HG03066 (cell line): ENCODE results near the gene ZBTB16.

Experiments used
- ATAC-seq: cut with Tn5 transposase; IDR thresholded peaks from one replicate; pipeline ENCODE4 v1.9.1; 2021; ENCODE audit warnings: low read depth; ENCODE audit not compliant: unreplicated experiment

The ZBTB16 gene

DNA sequence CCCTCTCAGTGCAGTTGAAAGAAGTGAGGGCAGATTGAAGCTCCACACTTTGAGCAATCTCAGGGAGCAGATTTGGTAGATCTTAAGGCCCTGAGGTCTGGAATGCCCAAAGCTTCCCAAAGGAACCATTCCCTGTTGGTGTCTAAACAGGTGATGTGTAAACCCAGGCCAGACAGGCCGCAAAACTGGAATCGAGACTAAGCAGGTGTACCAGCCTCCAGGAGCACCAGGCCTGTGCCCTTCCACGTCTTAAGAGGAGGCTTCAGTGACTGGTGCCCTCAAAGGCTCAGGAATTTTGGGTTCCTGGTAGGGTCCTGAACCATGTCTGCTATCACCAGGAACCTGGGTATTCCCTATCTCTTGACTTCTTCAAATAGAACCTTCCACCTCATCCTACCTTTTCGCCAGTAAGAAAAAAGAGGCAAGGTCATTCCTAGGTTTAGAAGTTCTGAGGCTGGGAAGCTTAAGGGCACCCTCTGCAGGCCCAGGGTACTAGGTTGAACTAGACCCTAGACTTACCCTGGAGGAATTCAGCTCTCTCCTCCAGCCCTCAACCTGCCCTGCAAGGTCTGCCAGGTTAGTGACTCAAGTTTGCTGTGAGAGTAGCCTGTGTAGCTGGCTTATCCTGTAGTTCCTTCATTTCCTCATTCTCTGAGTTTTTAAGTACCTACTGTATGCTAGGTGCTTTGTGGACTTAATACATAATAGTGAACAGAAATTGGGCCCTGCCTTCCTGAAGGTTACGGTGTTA lies 136.6 kb downstream of the ZBTB16 start:
- ATAC-seq: no peak

DNA sequence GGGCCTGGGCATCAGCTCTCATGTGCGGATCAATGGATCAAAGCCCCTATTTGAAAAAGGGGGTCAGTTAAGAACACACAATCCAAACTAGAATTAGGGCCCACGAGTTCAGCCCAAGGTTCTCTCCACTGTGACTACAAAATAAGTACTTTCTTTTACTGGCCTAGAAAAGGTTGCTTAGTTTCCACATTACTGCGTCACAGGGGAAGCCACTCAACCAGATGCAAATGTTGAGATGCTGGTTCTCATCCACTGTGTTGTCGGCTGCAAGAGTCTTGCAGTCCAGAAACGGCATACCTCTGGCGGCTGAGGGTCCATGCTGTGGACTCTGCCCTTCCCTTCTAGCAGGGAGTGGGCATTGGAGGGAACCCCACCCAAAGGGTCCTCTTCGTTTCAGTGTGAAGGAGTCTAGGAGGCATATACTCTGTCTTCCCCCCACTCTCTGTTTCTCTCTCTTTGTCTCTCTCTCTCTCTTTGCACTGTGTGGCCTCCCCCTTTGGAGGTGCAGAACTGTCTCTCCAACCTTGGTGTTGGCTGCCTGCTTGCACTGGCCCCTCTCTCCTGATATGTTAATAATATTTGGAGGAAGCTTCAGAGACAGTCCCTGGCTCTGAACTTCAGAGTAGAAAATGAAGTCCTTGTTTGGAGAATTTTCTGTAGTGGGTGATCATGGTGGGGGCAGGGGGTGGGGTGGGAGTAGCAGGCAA lies 137.6 kb downstream of the ZBTB16 start:
- ATAC-seq: no peak

DNA sequence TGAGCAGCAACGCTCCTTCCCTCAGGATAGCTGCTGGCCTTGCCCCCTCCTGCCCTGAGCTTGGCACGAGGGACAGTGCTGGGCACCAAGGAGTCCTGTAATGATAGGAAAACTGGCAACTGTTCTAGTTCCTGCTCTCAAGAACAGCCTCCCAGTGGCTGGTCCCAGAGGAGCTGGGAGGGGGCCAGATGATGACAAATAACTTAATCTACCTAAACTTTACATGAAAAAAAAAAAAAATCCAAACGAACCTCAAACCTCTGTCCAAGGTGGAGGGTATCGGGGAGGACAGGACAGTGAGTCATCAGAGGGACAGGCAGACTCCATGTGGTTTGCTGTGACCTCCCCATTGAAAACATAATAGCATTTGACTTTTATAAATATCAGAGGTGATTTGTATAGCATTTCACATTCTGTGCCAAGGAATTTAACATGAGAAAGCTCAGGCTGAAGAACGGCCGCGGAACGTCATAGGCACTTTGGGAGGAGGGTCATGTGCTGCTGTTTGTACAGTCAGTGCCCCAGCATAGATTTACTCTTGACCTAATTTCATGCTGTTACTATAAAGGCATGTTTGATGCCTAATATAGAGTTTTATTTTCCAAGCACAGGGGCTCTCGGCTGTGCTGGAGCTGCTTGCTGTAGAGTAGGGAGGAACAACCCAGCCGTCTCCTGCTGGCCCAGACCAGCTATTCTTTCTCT lies 138.4 kb downstream of the ZBTB16 start:
- ATAC-seq: no peak

DNA sequence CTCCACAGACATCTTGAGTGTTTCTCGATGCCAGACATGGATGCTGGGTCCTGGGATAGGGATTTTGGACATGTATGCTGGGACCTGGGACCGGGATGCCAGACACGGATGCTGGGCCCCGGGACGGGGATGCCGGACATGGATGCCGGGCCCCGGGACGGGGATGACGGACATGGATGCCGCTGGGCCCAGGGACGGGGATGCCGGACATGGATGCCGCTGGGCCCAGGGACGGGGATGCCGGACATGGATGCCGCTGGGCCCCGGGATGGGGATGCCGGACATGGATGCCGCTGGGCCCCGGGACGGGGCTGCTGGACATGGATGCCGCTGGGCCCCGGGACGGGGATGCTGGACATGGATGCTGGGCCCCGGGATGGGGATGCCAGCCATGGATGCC lies 139.5 kb downstream of the ZBTB16 start:
- ATAC-seq: no peak

DNA sequence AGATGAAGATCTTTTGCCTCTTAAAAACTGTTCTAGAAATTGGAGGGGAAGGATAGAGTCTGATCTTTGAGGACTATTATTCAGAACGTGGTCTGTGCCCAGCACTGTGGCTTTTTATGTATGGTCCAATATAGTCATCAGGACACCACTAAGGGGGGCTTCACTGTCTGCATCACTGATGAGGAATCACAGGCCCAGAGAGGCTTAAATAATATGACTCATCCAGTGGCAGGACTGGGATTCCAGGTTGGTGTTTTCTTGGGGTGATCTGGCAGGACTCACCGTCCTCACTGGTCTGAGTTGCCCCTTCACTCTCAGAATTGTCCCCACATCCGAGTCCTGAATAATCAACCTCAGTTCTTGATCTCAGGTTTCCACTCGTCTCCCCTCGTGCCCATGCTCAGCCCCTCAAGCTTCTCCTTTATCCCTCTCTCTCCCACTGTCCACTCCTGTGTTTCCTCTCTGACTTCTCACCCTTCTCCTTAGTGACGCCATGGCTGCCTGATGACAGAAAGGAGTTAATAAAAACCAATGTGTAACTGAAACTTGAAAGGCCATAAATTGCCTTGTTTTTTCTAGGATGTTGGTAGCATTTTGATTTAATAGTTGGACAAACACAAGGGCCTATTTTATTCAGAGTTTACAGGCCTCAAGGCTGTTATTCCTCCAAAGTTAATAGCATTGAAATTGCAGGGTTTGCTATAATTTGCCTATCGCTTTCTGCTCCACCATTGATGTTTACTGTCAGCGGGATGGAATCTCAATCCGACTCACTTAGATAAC lies 141.0 kb downstream of the ZBTB16 start:
- ATAC-seq: no peak

DNA sequence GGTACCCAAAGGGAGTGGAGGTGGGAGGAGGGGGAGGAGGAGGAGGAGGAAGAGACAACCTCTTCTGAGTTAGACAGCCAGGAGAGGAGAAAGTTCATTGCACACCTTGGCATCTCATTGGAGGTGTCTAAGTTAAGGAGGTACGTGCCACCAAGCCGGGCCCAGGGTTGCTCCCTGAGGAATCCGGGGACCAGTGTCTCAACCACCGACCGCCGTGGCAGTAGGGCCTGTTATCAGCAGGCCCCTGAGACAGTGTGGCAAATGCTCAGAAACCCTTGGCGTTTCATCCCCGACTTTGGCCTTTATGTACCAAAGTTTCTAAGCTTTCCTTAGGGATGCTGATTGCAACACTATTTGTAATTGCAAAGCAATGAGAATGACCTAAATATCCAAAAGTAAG lies 141.7 kb downstream of the ZBTB16 start:
- ATAC-seq: no peak

DNA sequence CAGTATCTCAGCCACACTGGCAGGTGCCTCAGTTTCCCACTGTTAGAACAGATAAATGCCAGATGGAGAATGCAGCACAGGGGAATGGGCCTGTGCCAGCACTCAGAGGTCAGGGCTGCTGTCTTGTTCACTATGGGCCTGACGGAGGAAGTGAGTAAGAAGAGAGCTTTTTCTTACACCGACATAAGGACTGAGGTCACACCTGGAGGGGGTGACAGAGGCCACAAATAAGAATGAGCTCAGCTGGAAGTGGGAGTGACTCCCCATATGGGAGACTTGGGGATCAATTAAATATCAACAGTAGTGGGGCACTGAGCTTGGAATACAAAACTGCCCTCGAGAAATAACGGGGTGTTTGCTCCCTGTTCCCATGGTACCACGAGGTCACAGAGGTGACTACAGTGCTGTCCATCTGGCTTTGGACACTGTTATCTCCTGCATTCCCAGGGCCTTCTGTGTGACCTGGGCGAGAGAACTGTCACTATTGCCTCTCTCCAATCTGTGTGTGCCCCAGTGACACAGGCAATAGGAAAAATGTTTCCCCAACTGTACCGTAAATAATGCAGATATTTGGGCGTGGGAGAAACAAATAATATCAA lies 142.6 kb downstream of the ZBTB16 start:
- ATAC-seq: no peak

DNA sequence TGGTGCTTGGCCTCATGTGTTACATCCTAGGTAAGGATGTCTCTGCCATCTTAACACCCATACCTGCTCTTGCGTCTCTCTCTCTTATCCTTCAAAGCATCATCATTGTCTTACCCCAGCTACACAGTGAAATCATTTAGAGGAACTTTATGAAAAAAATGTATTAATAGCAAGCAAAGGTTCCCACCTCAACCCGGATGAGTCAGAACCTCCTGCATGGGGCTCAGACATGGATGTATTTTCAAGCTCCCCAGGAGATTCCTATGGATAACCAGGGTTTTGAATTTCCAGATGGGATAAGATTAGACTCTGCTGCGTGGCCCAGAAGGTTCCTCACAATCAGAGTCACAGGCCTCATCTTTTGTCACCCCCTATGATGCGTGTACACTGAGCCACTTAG lies 147.6 kb downstream of the ZBTB16 start:
- no peak for ATAC-seq

DNA sequence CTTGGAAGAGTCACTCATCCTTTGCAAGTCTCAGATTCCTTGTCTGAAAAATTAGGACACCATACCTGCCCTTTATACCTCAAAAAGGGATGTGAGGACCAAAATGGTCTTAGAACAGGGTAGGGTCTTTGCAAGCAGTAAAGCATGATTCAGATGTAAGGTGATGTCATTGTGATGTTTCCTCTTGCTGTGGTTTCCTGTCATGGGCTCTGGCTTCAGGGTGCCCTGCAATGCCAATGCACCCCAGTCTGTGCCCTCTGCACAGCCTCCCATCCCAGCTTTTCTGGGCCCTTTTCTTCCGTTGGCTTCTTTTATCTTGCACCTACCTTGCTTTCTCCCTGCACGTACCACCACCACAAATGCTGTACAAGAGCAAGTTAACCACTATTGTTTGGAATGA lies 148.9 kb downstream of the ZBTB16 start:
- ATAC-seq: no peak

DNA sequence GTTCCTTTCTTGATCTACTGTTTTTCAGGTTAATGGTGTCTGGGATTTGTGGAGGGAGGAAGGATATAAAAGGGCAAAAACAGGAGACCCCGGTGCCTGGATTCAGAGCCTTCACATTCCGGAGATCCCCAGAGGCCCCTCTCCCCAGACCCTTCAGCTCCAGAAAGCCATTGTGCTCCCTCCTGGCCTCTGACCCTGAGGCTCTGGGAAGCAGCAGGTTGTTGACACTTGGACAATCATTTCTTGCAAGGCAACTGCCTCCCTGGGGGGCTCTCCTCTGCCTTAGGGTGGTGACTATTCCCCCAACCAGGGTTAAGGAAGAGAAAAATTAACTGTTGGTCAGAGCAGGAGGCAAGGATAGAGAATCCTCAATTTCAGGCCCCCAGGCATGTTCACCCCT lies 149.8 kb downstream of the ZBTB16 start:
- no peak for ATAC-seq

DNA sequence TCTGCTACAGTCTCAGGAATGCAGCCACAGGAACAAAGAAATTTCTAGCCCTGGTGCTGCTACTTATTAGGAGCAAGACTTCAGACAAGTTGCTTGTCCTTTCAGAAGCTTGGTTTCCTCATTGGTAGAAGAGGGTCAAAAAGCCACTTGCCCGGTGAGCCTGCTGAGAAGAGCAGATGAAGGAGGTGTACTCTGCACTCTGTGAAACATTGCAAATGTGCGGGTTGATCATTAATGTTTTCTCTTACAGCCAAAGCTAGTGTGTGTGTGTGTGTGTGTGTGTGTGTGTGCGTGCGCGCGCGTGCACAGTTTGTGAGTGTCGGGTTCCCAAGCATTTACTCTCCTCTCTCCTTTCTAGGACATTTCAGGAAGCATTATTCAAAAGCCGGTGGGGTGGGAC lies 150.4 kb downstream of the ZBTB16 start:
- no peak for ATAC-seq

DNA sequence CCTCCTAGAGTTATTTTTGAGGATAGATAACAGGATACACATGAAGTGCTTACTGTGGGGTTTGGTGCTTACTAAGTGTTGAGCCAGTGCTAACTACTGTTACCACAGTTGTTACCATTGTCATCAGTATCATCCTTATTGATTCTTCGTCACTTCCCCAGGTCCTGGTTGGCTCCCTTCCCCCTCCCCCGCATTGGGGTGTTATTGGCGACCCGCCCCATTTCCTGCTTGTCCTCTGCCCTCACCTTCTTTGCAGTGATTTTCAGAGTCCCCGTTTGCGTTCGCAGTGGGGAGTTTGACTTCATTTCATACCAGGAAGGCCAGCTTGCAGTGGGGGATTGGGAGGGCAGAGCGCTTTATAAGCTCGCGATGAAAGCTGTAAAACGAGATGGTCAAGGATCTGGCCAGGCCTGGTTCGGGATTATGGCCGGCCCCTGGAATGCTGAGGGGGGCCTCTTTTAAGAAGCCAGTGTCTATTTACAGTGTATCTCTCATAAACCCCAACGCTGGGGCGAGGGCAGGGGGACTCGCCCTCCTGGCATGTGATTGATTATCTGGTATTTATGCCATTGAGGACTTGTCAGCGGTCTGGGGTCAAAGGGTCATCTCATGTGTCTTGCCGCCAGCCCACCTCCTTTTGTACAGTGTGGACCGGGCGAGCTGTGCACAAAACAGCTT lies 152.1 kb downstream of the ZBTB16 start:
- ATAC-seq: no peak

DNA sequence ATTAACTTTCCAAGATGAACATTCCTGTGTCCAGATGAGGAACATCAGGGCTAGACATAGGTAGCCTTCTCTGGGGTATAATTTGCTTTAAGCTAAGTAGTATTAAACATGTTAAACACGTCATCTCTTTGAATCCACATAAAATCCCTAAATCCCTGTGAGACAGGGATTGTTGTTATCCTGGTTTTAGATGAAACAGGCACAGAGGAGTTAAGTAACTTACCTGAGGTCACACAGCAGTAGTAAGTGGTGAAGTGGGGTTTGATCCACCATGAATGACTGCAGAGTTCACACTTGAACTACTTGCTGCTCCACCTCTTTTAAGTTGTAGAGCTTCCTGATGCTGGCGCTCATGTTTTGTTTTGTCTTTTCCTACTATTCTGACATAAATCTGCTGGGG lies 154.1 kb downstream of the ZBTB16 start:
- ATAC-seq: no peak

DNA sequence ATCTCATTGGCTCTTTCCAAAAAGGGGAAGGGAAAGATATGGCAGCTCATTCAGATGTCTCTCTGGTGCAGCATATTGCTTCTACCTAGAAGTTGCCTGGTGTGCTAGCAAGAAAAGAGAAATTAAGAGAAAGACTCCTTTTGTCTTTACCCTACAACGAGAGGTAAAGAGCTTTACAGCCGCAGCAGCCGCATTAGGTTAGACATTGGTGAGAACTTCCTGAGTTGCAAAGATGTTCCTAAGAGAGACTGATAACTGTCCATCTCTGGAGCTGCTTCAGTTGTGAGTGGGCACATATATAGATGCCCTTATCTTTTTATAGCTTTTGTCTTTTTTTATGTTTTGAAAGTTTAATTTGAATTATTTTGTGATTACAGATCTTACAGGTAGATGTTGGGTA lies 155.9 kb downstream of the ZBTB16 start:
- no peak for ATAC-seq

DNA sequence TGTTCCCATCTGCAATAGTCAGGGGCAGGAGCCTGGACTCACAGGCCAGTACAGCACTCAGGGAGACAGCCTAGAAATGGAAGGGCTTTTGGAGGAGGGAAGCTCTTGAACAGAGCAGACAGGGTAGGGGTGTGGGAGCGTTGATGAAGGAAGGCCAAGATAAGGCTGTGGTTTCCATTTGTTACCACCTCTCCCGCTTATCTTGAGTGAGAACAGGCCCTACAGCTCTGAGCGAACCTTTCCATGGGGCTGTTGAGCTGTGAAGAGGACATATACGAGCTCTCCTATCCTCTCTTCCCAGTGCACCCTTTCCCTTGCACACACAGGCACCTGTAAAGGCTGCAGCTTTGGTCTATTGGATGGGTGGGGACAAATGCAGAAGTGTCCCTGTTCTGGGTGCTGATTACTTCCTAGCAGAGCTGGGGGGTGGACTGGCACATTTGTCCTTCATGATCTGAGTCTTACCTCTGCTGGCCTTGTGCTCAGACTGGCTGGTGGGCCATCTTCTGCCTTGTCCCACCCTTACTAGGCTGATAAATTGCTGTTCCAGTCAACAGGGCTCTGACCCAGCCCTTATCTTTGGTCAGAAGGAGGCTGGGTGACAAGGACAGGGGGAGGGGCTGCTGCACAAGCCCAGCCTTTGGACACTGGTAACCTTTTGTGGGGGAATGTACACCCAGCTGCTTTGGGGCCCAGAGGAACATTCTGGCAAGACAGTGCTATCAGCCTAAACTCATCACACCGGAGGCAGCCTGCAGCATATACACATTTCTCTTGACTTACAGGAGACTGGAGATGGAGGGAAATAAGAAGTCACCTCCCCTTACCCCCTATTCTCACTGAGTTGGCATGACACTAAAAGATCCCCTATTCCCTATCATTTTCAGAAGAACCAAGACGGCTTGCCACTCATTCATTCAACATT lies 156.6 kb downstream of the ZBTB16 start:
- ATAC-seq: no peak

DNA sequence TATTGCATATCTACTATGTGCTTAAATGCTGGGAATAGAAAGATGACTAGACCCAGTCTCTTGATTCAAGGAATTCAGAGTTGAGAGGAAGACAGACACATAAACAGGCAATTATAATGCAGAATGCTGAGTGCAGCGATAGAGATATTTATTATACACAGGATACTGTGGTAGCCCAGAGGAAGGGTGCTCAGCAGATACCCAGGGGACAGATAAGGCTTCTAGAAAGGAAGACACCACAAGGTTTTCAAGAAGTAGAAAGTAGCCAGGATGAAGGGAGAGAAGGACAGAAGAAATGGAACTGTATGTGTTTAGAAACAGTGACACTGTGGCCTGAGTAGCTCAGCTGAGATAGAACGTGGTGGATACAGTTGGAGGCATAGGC lies 157.3 kb downstream of the ZBTB16 start:
- no peak for ATAC-seq

DNA sequence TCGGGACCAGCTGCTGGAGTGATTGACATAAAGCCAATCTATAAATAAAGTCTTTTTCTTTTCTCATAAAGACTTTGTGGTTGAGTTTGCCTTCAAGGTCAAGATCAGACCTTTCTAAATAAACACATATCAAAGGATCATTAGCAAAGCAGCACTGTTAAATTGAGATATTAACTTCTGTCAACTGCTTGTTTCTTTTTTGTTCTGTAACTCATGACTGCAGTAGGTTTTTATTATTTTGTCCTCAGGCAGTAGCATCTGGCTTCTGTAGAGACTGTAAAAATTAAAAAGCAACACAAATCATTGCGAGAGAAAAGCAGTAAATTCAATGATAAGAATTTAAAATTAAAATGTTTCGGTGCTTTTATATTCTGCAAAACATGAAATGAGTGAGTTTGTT lies 159.0 kb downstream of the ZBTB16 start:
- no peak for ATAC-seq

DNA sequence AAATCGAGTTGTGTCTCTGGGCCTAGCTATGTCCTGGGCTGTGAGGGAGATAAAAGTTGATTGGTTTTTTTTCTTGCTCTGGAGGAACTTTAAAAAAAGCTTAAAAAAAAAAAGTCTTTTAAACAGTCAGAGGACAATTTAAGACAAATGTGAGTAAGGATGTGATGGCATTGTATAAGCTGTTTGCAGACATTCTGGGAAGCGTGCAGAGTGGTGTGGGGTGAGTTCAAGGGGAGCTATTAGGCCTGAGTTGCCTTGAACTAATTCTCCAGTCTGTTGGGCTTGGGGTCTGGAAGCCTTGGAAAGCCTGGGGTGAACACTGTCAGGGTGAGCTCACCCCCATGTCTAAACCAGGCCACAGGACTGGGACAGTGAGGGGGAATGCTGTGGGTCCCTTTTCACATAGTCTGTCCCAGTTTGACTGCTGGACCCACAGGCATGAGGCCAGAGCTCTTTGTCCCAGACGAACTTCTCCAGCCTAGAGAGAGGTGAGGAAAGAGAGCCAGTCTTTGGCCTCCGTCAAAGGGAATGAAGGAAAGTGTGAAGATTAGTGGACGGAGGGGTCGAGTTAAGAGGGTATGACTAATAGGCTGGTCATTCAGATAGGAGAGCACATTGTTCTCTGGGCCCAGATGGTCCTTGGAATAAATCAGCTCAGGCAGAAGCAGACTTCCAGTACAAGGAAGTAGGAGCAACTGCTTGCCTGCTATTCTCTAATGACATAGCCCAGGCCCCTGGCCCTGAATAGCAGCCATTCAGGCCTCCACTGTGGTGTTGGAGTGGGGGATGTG lies 160.2 kb downstream of the ZBTB16 start:
- ATAC-seq: no peak
